Measurements from ENCODE around the gene NANOGP8. TPM values are rescaled to one million over a fixed set of nuclear protein-coding genes. Genes with fewer than 3 reads are reported as not detected.
A peak's percentile ranks its signal among the peaks of the same experiment; 100 is the strongest.

The NANOGP8 gene
- total RNA-seq, 1 experiment from 2014 or later, result 88.4 TPM

DNA sequence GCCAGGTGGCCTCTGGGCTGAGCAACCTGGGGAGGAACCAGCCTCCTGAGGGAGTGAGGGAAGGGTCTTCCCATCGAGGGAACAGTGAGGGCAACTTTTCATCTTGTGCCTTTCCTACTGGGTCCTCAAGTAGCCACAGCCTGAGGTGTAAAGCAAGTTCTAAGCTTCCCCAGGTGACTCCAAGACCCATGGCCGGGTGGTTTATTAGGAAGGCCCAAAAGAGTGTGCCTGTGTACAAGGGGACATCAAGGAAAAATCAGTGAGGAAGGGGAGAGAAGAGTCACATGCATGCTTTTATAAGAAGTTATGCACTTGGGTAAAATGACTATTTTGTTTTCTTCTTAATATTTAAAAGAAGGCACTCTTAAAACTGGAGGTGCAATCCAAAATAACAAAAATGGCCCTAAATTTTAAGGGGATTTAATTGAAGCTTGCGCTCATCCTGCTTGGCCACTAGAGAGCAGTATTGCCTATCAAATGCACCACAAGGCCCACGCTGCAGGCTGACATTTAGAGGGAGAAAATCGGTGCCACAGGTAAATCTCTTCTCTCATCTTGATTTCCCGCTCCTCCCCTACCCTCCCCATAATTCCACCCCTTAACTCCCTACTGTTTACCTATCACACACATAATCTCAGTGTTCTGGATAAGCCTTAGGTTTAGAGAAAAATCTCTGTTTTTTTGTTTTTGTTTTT lies 6.7 kb downstream of the NANOGP8 start:
- peak overlapping the region in 2 of 3 experiments; percentile 11 to 73; a peak in 2 of 7 replicates for H3K27ac Mint-ChIP-seq
- H3K79me2 ChIP-seq (ENCODE audit: insufficient read depth, low read length), result no peaks in the 10 kb centered on the region
- no peak overlapping the region for H4K5ac ChIP-seq (ENCODE audit: insufficient read length, low read depth, low read length)
- H2AK5ac ChIP-seq (ENCODE audit: insufficient read length, low read length), result no peak overlapping the region
- no peaks in the 10 kb centered on the region for H4K20me1 ChIP-seq (ENCODE audit: control insufficient read depth, insufficient read depth, insufficient read length)
- no peaks in the 10 kb centered on the region for H3K27me3 ChIP-seq (ENCODE audit: insufficient read depth, low read length)
- no peak overlapping the region for H4K8ac ChIP-seq (replicated peaks; ENCODE audit: insufficient read length, low read depth, low read length)
- TF ChIP-seq, protein P1, sequence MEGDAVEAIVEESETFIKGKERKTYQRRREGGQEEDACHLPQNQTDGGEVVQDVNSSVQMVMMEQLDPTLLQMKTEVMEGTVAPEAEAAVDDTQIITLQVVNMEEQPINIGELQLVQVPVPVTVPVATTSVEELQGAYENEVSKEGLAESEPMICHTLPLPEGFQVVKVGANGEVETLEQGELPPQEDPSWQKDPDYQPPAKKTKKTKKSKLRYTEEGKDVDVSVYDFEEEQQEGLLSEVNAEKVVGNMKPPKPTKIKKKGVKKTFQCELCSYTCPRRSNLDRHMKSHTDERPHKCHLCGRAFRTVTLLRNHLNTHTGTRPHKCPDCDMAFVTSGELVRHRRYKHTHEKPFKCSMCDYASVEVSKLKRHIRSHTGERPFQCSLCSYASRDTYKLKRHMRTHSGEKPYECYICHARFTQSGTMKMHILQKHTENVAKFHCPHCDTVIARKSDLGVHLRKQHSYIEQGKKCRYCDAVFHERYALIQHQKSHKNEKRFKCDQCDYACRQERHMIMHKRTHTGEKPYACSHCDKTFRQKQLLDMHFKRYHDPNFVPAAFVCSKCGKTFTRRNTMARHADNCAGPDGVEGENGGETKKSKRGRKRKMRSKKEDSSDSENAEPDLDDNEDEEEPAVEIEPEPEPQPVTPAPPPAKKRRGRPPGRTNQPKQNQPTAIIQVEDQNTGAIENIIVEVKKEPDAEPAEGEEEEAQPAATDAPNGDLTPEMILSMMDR (conservative IDR thresholded peaks at IDR 0.05), result peak; percentile 94
- no peak overlapping the region for H2BK15ac ChIP-seq (ENCODE audit: low read depth, low read length)
- no peaks in the 10 kb centered on the region for H3K27me3 Mint-ChIP-seq (ENCODE audit: low read depth)
- H2BK20ac ChIP-seq (ENCODE audit: low read depth, low read length, poor library complexity, severe bottlenecking), result no peak overlapping the region
- H3K79me1 ChIP-seq (ENCODE audit: insufficient read depth, low read depth, low read length, poor library complexity, severe bottlenecking), result no peaks in the 10 kb centered on the region
- H3K27ac ChIP-seq (ENCODE audit: insufficient read length, low read depth, low read length), result no peak overlapping the region
- H3T11ph ChIP-seq (ENCODE audit: low read length), result no peak overlapping the region
- no peak overlapping the region for H3K4me3 Mint-ChIP-seq
- no peak overlapping the region for H2BK5ac ChIP-seq (ENCODE audit: insufficient read length, low read length)
- H3K36me3 Mint-ChIP-seq (ENCODE audit: insufficient read depth in 1 of 3, low read depth in 3 of 3), result peaks cover 14 to 25% (median 16%) of the 10 kb centered on the region in 3 experiments
- H3K4me2 ChIP-seq (ENCODE audit: insufficient read depth, insufficient read length, low read length), result no peak overlapping the region
- peak; percentile 63 for DNase-seq
- no peak overlapping the region for H4K91ac ChIP-seq (ENCODE audit: insufficient read length, low read depth, low read length)
- no peaks in the 10 kb centered on the region for H3K9me3 ChIP-seq (ENCODE audit: control insufficient read depth, low read depth, low read length)
- no peak overlapping the region for H2BK12ac ChIP-seq (ENCODE audit: insufficient read length, low read depth, low read length)
- H3K9ac ChIP-seq (ENCODE audit: extremely low read depth, insufficient read length, low read length), result no peak overlapping the region
- H3K4me1 ChIP-seq (ENCODE audit: insufficient read depth, low read length), result no peaks in the 10 kb centered on the region
- peaks cover 0 to 13% of the 10 kb centered on the region in 2 experiments; a peak in 2 of 4 replicates for H3K4me1 Mint-ChIP-seq
- no peak overlapping the region for H3K23ac ChIP-seq (ENCODE audit: insufficient read length, low read depth, low read length)
- H3K23me2 ChIP-seq (ENCODE audit: insufficient read length, low read depth, low read length, poor library complexity, severe bottlenecking), result no peaks in the 10 kb centered on the region
- no peak overlapping the region for H3K18ac ChIP-seq (ENCODE audit: insufficient read length, low read depth, low read length)
- H3K4ac ChIP-seq (ENCODE audit: low read depth, low read length), result no peak overlapping the region
- no peak overlapping the region for H2BK120ac ChIP-seq (ENCODE audit: low read depth, low read length, poor library complexity, severe bottlenecking)
- H3K56ac ChIP-seq (ENCODE audit: insufficient read length, low read depth, low read length), result no peak overlapping the region
- H3K9me3 Mint-ChIP-seq, result peaks cover 21 to 26% of the 10 kb centered on the region in 2 experiments
- H2AFZ ChIP-seq (ENCODE audit: low read length), result peak overlapping the region; percentile 77
- no CpG with 5 or more reads among the region's 6 CpGs for WGBS (ENCODE audit: extremely low coverage, insufficient read length, low lambda C conversion rate)
- no peak overlapping the region for H3K14ac ChIP-seq (ENCODE audit: insufficient read depth, low read length)
